Fibroblast of pulmonary artery (primary cell): Measurements from ENCODE around the gene PEMT.

ENCODE experiments used
- DNase-seq: peaks from one replicate; pipeline ENCODE4 v3.0.0-alpha.2; 2010; ENCODE audit warnings: low read depth
- H3K4me3 ChIP-seq: replicated peaks from 2 replicates; pipeline ENCODE4 v1.5.1; 2011; ENCODE audit warnings: low read depth, mild to moderate bottlenecking, control low read depth, low read length, moderate library complexity
- TF ChIP-seq, protein P1 (sequence below): IDR thresholded peaks from 2 replicates; pipeline ENCODE4 v1.5.1; 2011; ENCODE audit warnings: mild to moderate bottlenecking, control low read depth, low read length, inconsistent platforms; ENCODE audit errors: missing control alignments

PEMT gene

DNA sequence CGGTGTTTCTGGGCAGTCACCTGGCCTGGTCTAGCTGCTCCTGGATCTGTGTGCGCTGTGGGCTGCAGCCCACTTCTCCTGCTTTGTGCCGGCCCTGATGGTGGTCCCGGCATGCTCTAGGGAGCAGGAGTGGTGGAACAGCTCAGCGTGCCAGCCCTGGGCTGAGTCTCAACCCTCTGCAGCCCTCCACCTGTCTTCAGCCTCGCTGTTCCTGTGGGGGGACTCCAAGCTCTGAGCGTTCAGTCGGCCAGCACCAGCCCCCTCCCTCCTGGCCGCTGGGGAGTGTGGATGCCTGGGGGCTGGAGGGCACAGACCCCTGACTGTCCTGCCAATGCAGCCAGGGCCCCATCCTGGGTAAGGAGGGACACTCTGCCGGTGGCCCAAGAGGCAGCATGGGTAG, 71.6 kb downstream of the PEMT start:
- TF ChIP-seq, protein P1, sequence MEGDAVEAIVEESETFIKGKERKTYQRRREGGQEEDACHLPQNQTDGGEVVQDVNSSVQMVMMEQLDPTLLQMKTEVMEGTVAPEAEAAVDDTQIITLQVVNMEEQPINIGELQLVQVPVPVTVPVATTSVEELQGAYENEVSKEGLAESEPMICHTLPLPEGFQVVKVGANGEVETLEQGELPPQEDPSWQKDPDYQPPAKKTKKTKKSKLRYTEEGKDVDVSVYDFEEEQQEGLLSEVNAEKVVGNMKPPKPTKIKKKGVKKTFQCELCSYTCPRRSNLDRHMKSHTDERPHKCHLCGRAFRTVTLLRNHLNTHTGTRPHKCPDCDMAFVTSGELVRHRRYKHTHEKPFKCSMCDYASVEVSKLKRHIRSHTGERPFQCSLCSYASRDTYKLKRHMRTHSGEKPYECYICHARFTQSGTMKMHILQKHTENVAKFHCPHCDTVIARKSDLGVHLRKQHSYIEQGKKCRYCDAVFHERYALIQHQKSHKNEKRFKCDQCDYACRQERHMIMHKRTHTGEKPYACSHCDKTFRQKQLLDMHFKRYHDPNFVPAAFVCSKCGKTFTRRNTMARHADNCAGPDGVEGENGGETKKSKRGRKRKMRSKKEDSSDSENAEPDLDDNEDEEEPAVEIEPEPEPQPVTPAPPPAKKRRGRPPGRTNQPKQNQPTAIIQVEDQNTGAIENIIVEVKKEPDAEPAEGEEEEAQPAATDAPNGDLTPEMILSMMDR, result no peak
- no peak for DNase-seq
- H3K4me3 ChIP-seq, result no peak overlapping the region

DNA sequence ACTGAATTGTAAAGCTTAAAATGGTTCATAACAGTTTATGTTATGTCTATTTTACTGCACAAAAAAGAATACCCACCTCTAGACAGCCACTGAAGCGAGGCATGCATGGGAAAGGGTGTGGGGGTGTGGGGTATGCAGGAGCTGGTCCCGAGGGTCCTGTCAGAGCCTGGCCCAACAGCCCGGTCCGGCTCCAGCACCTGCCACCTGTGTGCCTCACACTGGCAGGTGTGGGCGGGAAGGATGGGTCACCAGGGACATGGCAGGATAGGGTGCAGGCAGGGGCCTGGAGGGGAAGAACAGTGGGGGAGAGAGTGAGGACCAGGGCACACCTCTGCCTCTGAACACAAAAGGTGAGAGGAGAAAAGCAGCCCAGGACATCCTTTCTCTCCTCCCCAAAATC, 72.6 kb downstream of the PEMT start:
- no peak for DNase-seq
- TF ChIP-seq, protein P1, result no peak
- no peak overlapping the region for H3K4me3 ChIP-seq

DNA sequence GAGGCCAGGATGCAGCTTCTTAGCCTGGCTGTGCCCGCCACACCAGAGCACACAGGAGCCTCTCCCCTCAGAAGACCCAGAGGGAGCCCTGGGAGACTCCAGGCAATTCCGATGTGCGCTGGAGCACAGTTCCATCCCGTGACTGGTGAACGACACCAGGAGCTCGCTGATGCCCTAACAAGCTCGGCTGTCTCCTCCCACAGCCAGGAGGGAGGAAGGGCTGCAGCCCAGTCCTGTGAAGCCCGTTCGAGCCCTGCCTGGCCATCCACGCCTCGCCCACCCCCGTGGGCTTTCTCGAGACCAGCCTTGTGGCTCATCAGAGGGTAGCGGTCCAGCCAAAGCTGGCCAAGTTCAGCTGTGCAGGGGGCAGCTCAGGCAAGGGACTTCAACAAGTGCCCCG, 73.5 kb downstream of the PEMT start:
- H3K4me3 ChIP-seq, result no peak overlapping the region
- DNase-seq, result no peak
- TF ChIP-seq, protein P1, result no peak

DNA sequence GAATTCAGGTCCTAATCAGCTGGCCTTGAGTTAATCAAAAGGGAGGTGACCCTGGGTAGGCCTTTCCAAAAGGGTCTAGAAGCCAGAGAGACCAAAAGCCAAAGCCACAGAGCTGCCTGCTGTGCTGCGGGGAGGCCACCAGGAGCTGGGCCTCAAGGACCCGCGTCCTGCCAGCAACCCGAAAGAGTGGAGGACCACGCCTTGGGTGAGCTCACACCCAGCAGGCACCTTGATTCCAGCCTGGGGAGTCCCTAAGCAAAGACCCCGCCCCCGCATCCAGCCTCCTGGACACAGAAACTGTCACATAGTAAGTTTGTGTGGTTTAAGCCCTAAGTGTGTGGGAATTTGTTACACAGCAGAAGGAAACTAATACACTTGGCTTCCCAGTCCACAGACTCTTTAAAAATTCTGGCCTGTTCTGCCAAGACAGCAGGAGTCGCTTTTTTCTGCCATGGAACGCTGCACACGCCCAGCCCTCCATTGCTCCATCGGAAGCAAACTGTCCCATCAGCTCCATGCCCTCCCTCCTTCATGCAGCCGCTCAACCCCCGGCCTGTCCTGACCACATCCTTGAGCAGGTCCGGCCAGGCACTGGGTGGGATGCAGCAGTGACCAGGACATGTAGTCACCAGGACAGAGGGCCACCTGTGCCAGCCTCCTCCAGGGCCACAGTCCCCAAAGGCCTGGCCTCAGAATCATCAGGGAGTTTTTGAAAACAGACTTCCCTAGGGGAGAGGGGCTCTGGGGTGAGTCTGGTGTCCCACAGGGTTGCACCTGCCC, 74.4 kb downstream of the PEMT start:
- TF ChIP-seq, protein P1, result no peak
- DNase-seq, result no peak
- H3K4me3 ChIP-seq, result no peak overlapping the region

DNA sequence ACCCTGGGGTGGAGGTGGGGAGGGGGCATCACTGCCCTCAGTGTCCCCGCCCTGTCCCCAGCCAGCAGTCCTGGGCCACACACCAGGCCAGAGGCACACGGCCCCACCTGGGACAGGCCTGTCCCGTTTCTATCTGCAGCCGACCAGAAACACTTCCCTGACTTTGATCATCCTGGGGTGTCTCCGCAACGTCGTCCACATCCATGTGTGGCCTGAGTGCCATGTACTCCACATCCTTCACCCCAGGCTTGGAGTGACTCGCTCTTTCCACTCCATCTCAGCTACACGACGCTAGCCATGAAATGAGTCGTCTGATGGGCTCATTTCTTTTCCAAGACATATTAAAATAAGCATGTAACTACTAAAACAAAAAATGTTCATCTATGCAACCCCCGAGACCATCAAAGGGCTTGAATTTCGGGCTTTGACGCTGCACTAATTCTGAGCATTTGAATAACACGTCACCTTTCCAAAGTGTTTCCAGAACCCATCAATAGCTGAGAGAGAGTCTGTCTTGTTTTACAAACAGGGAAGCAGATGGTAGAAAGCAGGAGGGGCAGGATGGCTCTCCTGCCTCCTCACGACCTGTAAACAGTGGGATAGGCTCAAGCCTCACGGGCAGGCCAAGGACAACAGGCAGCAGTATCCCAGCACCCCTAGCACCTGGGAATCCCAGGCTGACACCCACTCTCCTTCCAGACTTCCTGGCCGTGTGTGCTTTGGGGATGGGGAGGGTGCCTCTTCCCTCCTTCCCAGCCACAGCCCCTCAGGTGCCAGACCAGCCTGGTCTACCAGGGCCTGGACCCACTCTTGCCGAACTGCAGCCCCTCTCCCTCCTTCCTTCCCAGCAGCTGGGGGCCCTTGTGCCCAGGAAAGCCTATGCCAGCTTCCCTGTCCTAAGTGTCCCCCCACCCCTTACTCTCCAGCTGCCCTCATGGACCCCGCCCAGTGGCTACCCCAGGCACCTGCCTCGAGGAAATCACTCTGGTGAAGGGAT, 75.3 kb downstream of the PEMT start:
- TF ChIP-seq, protein P1, result no peak
- no peak overlapping the region for H3K4me3 ChIP-seq
- peak; percentile 24 for DNase-seq

DNA sequence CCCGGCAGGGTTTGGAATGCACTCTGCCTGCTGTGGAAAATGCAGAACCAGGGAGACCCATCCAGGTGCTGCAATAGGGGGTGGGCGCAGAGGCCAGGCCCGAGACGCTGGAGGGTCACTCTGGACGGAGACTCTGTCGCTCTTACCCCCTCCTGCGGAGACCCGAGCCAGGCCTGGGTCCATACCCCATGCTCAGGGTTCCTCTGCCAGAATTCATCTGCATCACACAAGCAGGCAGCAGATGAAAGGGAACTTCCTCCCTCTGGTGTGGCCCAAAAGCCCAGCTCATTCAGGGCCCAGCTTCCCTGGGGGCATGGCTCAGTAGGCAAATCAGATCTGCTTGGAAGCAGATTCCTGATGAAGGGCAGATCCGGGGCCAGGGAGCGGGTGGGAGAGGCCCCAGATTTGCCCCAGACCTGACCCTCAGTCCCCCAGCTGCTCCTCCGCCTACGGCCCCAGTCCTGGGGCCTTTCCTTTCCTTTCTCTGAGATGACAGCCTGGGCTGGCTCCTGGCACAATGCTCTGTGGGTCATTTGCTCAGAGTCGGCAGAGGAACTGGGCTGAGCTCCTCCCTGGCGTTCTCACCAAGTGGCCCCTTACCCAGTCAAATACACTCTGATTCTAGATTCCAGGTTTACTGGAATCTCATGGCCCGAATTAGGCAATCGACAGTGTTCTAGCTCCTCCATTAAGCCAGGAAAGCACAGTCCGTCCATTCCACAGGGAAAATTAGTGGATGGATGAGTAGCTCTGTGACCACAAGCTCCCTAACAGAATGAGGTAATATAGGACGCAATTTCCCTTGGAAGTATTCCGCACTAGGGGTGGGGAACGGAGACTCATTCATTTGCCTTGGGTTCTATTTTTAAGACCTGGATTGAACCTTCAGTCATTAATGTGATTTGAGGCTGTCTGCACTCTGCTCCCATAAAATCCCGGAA, 76.2 kb downstream of the PEMT start:
- DNase-seq, result no peak
- no peak overlapping the region for H3K4me3 ChIP-seq
- TF ChIP-seq, protein P1, result no peak
